T-helper 17 cell (primary cell): ENCODE results near the gene RAD51AP1. TPM values are rescaled to one million over a fixed set of nuclear protein-coding genes. Genes with fewer than 3 reads are reported as not detected.

Experiments used
- ATAC-seq: fragments of 150-1000 bp; cut with Tn5 transposase; 2 replicates; pipeline ENCODE4 v1.10.0; 2021; ENCODE audit warnings: mild to moderate bottlenecking, moderate library complexity
- DNase-seq, 3 donors: peaks; one replicate each; pipeline versions ENCODE4 v3.0.0 to v3.0.0-alpha.2; 2020 to 2021
- H3K9me3 ChIP-seq: one replicate; pipeline ENCODE4 v1.7.0; 2013; ENCODE audit warnings: low read length, mild to moderate bottlenecking; ENCODE audit not compliant: control insufficient read depth, poor library complexity, severe bottlenecking
- H3K27ac Mint-ChIP-seq: one replicate; pipeline ENCODE4 v1.8.0; 2022; ENCODE audit warnings: mild to moderate bottlenecking, moderate library complexity, mixed read lengths
- H3K27me3 Mint-ChIP-seq: one replicate; pipeline ENCODE4 v1.8.0; 2022; ENCODE audit warnings: mixed read lengths
- H3K36me3 Mint-ChIP-seq: one replicate; pipeline ENCODE4 v1.8.0; 2022; ENCODE audit warnings: low read depth, mixed read lengths
- H3K4me1 Mint-ChIP-seq: one replicate; pipeline ENCODE4 v1.8.0; 2022; ENCODE audit warnings: mild to moderate bottlenecking, mixed read lengths
- H3K4me3 Mint-ChIP-seq: one replicate; pipeline ENCODE4 v1.8.0; 2022; ENCODE audit warnings: mild to moderate bottlenecking, moderate library complexity, mixed read lengths
- total RNA-seq, 4 donors: library from RNA in 2 of 4; stranded (reverse) in 2 of 4; gene quantifications; one replicate each; pipeline ENCODE4 v1.2.3 and lab custom pipeline; 2022 to 2026

RAD51AP1 gene
- total RNA-seq, 2 donors from 2014 or later, result 0.34 to 0.72 TPM

GRCh38 chr12:4557586-4557985 is 18.9 kb downstream of the RAD51AP1 start:
- Mint-ChIP-seq H3K27me3 (no peaks in the 10 kb centered on the region), H3K27ac (no peak overlapping the region), H3K4me1 (peaks cover 14% of the 10 kb centered on the region), H3K36me3 (no peaks in the 10 kb centered on the region), H3K4me3 (no peak overlapping the region)
- DNase-seq (no peak), ATAC-seq (no peak)
- H3K9me3 ChIP-seq, result no peaks in the 10 kb centered on the region

GRCh38 chr12:4558171-4558570 is 19.5 kb downstream of the RAD51AP1 start:
- no peaks in the 10 kb centered on the region for H3K9me3 ChIP-seq
- Mint-ChIP-seq H3K4me1 (peaks cover 14% of the 10 kb centered on the region), H3K4me3 (no peak overlapping the region), H3K27me3 (peaks cover 1% of the 10 kb centered on the region), H3K27ac (no peak overlapping the region), H3K36me3 (no peaks in the 10 kb centered on the region)
- no peak for ATAC-seq
- DNase-seq, result no peak

- H3K27ac Mint-ChIP-seq, result no peak within 1 kb of the TSS
- no peak for ATAC-seq
- H3K27me3 Mint-ChIP-seq, result peaks cover 21% of the 10 kb centered on the region
- H3K36me3 Mint-ChIP-seq, result peaks cover 3% of the 10 kb centered on the region
- no peak for DNase-seq
- no peak within 1 kb of the TSS for H3K4me3 Mint-ChIP-seq
- H3K9me3 ChIP-seq, result no peaks in the 10 kb centered on the region
- peaks cover 6% of the 10 kb centered on the region for H3K4me1 Mint-ChIP-seq
Observed at GRCh38 chr12:4562034-4562657, 23.5 kb downstream of the RAD51AP1 start, which contains the start of gene DYRK4. TSS of gene DYRK4 (plus strand) at chr12:4562208. CDS start at chr12:4562246, 38 bp downstream.

- Mint-ChIP-seq H3K4me3 (no peak overlapping the region), H3K36me3 (peaks cover 3% of the 10 kb centered on the region), H3K27ac (no peak overlapping the region), H3K27me3 (peaks cover 21% of the 10 kb centered on the region), H3K4me1 (peaks cover 5% of the 10 kb centered on the region)
- no peaks in the 10 kb centered on the region for H3K9me3 ChIP-seq
- DNase-seq, result no peak
- no peak for ATAC-seq
Observed at GRCh38 chr12:4563336-4563735, 24.6 kb downstream of the RAD51AP1 start.

- H3K36me3 Mint-ChIP-seq, result peaks cover 3% of the 10 kb centered on the region
- H3K27me3 Mint-ChIP-seq, result peaks cover 21% of the 10 kb centered on the region
- peaks cover 5% of the 10 kb centered on the region for H3K4me1 Mint-ChIP-seq
- H3K9me3 ChIP-seq, result no peaks in the 10 kb centered on the region
- H3K27ac Mint-ChIP-seq, result peak overlapping the region; percentile 27
- no peak for ATAC-seq
- H3K4me3 Mint-ChIP-seq, result peak overlapping the region; percentile 70
- DNase-seq, result no peak
Observed at GRCh38 chr12:4564818-4565217, 26.1 kb downstream of the RAD51AP1 start.

GRCh38 chr12:4566474-4566873 is 27.8 kb downstream of the RAD51AP1 start:
- DNase-seq (no peak), ATAC-seq (no peak)
- peaks cover 21% of the 10 kb centered on the region for H3K27me3 Mint-ChIP-seq
- H3K36me3 Mint-ChIP-seq, result peaks cover 3% of the 10 kb centered on the region
- no peak overlapping the region for H3K4me3 Mint-ChIP-seq
- H3K9me3 ChIP-seq, result no peaks in the 10 kb centered on the region
- no peak overlapping the region for H3K27ac Mint-ChIP-seq
- peaks cover 5% of the 10 kb centered on the region for H3K4me1 Mint-ChIP-seq

GRCh38 chr12:4567073-4567881 is 28.6 kb downstream of the RAD51AP1 start:
- Mint-ChIP-seq H3K4me3 (no peak overlapping the region), H3K36me3 (peaks cover 3% of the 10 kb centered on the region), H3K27me3 (peaks cover 21% of the 10 kb centered on the region), H3K4me1 (peaks cover 5% of the 10 kb centered on the region), H3K27ac (no peak overlapping the region)
- DNase-seq (no peak), ATAC-seq (peak; percentile 45)
- H3K9me3 ChIP-seq, result no peaks in the 10 kb centered on the region

- Mint-ChIP-seq H3K4me3 (no peak overlapping the region), H3K36me3 (peaks cover 3% of the 10 kb centered on the region), H3K27ac (no peak overlapping the region), H3K4me1 (peaks cover 2% of the 10 kb centered on the region), H3K27me3 (peaks cover 15% of the 10 kb centered on the region)
- H3K9me3 ChIP-seq, result no peaks in the 10 kb centered on the region
- ATAC-seq (no peak), DNase-seq (no peak)
Observed at GRCh38 chr12:4569261-4569660, 30.6 kb downstream of the RAD51AP1 start.

GRCh38 chr12:4572680-4573079 is 34.0 kb downstream of the RAD51AP1 start:
- no peak overlapping the region for H3K4me3 Mint-ChIP-seq
- no peaks in the 10 kb centered on the region for H3K36me3 Mint-ChIP-seq
- ATAC-seq, result no peak

GRCh38 chr12:4579305-4580102 is 40.8 kb downstream of the RAD51AP1 start:
- Mint-ChIP-seq H3K27me3 (peaks cover 16% of the 10 kb centered on the region), H3K36me3 (no peaks in the 10 kb centered on the region), H3K4me3 (no peak overlapping the region), H3K4me1 (no peaks in the 10 kb centered on the region), H3K27ac (no peak overlapping the region)
- no peaks in the 10 kb centered on the region for H3K9me3 ChIP-seq
- ATAC-seq (no peak), DNase-seq (no peak)

More at GRCh38 chr12:4572680-4573079, 34.0 kb downstream of the RAD51AP1 start:
- H3K4me1 Mint-ChIP-seq, result no peaks in the 10 kb centered on the region
- no peaks in the 10 kb centered on the region for H3K27me3 Mint-ChIP-seq
- DNase-seq, result no peak
- no peaks in the 10 kb centered on the region for H3K9me3 ChIP-seq
- no peak overlapping the region for H3K27ac Mint-ChIP-seq

GRCh38 chr12:4580281-4580688 is 41.6 kb downstream of the RAD51AP1 start:
- no peak for ATAC-seq
- peaks cover 16% of the 10 kb centered on the region for H3K27me3 Mint-ChIP-seq

GRCh38 chr12:4584281-4584680 is 45.6 kb downstream of the RAD51AP1 start:
- no peak overlapping the region for H3K4me3 Mint-ChIP-seq
- H3K36me3 Mint-ChIP-seq, result peaks cover 2% of the 10 kb centered on the region
- H3K9me3 ChIP-seq, result no peaks in the 10 kb centered on the region
- no peak overlapping the region for H3K27ac Mint-ChIP-seq
- no peak for ATAC-seq
- no peak for DNase-seq
- H3K27me3 Mint-ChIP-seq, result peaks cover 33% of the 10 kb centered on the region
- no peaks in the 10 kb centered on the region for H3K4me1 Mint-ChIP-seq

More at GRCh38 chr12:4580281-4580688, 41.6 kb downstream of the RAD51AP1 start:
- DNase-seq, result no peak
- no peaks in the 10 kb centered on the region for H3K9me3 ChIP-seq
- no peaks in the 10 kb centered on the region for H3K36me3 Mint-ChIP-seq
- no peaks in the 10 kb centered on the region for H3K4me1 Mint-ChIP-seq
- H3K27ac Mint-ChIP-seq, result no peak overlapping the region
- H3K4me3 Mint-ChIP-seq, result no peak overlapping the region

GRCh38 chr12:4584896-4585295 is 46.2 kb downstream of the RAD51AP1 start:
- no peak for DNase-seq
- peaks cover 2% of the 10 kb centered on the region for H3K36me3 Mint-ChIP-seq
- H3K27ac Mint-ChIP-seq, result no peak overlapping the region
- no peak overlapping the region for H3K4me3 Mint-ChIP-seq
- no peaks in the 10 kb centered on the region for H3K4me1 Mint-ChIP-seq
- H3K9me3 ChIP-seq, result no peaks in the 10 kb centered on the region
- H3K27me3 Mint-ChIP-seq, result peaks cover 33% of the 10 kb centered on the region
- no peak for ATAC-seq
